HepG2 (cell line): ENCODE results near the gene ACOX3. TPM values are rescaled to one million over a fixed set of nuclear protein-coding genes. Genes with fewer than 3 reads are reported as not detected.

Experiments used
- ELF3 ChIP-seq: IDR thresholded peaks from 2 replicates; pipeline ENCODE4 v1.6.1; 2016; ENCODE audit warnings: missing genetic modification reagents, missing compliant biosample characterization
- HHEX ChIP-seq: IDR thresholded peaks from 2 replicates; pipeline ENCODE4 v1.6.1; 2016; ENCODE audit warnings: control low read depth
- KLF9 ChIP-seq: IDR thresholded peaks from 2 replicates; pipeline ENCODE4 v1.6.1; 2016; ENCODE audit warnings: low read depth
- POLR2AphosphoS5 ChIP-seq: IDR thresholded peaks from 2 replicates; pipeline ENCODE4 v1.6.1; 2012; ENCODE audit warnings: low read depth, low read length
- RFX1 ChIP-seq: fragments of 450-650 bp; IDR thresholded peaks from 2 replicates; pipeline ENCODE4 v1.6.1; 2017
- SMYD3 ChIP-seq: sonication (generic); formaldehyde crosslinking; IDR thresholded peaks from 2 replicates; pipeline ENCODE4 v1.8.1; 2023; ENCODE audit warnings: mild to moderate bottlenecking, missing genetic modification reagents
- TAF1 ChIP-seq: sonication (generic); formaldehyde crosslinking; IDR thresholded peaks from 2 replicates; pipeline ENCODE4 v1.4.0; 2020; ENCODE audit warnings: missing genetic modification reagents
- TBP ChIP-seq: sonication (generic); formaldehyde crosslinking; IDR thresholded peaks from 2 replicates; pipeline ENCODE4 v1.5.0; 2020; ENCODE audit warnings: missing genetic modification reagents
- TCF12 ChIP-seq, 2 experiments: fragments of 450-650 bp in 1 of 2; sonication (generic) in 1 of 2; formaldehyde crosslinking in 1 of 2; IDR thresholded peaks; 2 replicates each; pipeline versions ENCODE4 v1.6.1 to v1.8.0; 2017 to 2022; ENCODE audit warnings: antibody characterized with exemption in 1 of 2, mild to moderate bottlenecking in 1 of 2, missing genetic modification reagents in 1 of 2, moderate library complexity in 1 of 2
- ZNF230 ChIP-seq: sonication (generic); formaldehyde crosslinking; IDR thresholded peaks from 2 replicates; pipeline ENCODE4 v1.4.0; 2020; ENCODE audit warnings: mild to moderate bottlenecking, missing genetic modification reagents
- ZNF549 ChIP-seq: sonication (generic); formaldehyde crosslinking; IDR thresholded peaks from 2 replicates; pipeline ENCODE4 v1.5.0; 2020; ENCODE audit warnings: missing genetic modification reagents
- ZNF713 ChIP-seq: sonication (generic); formaldehyde crosslinking; IDR thresholded peaks from 2 replicates; pipeline ENCODE4 v1.4.0; 2020; ENCODE audit warnings: mild to moderate bottlenecking, missing genetic modification reagents
- ZNF816 ChIP-seq: sonication (generic); formaldehyde crosslinking; IDR thresholded peaks from 2 replicates; pipeline ENCODE4 v1.8.0; 2022; ENCODE audit warnings: missing genetic modification reagents, mild to moderate bottlenecking, borderline replicate concordance
- ZSCAN21 ChIP-seq: sonication (generic); formaldehyde crosslinking; IDR thresholded peaks from 2 replicates; pipeline ENCODE4 v1.8.0; 2022; ENCODE audit warnings: mild to moderate bottlenecking, missing genetic modification reagents, moderate library complexity, borderline replicate concordance
- polyA plus RNA-seq, 8 experiments: library from polyadenylated mRNA; depleted of rRNA in 3 of 8; stranded (reverse) in 7 of 8; unstranded in 1 of 8; fragments of >200 nt; fragmentation: Illumina TruSeq in 4 of 8; extraction: Trizol in 4 of 8; gene quantifications; 2 replicates each; pipeline versions ENCODE4 v1.2.1 to v1.2.3, GENCODE V29; 2011 to 2016; ENCODE audit warnings: low read depth in 4 of 8, missing spikeins in 1 of 8, mixed read lengths in 1 of 8; ENCODE audit not compliant: insufficient read depth in 1 of 8
- total RNA-seq, 5 experiments: library from RNA; depleted of rRNA; stranded (reverse); fragments of >200 nt; fragmentation: Illumina TruSeq; extraction: Trizol; gene quantifications; 2 replicates each; pipeline ENCODE4 v1.2.3, GENCODE V29; 2016; ENCODE audit warnings: low read depth in 1 of 5
- TF ChIP-seq, protein P1 (sequence below): sonication (generic); formaldehyde crosslinking; IDR thresholded peaks from 2 replicates; pipeline ENCODE4 v1.9.0; 2022; ENCODE audit warnings: low read depth, missing genetic modification reagents
- TF ChIP-seq, protein P2 (sequence below): sonication (generic); formaldehyde crosslinking; IDR thresholded peaks from 2 replicates; pipeline ENCODE4 v1.4.0; 2020; ENCODE audit warnings: mild to moderate bottlenecking, low read depth, missing genetic modification reagents
- TF ChIP-seq, protein P3 (sequence below): sonication (generic); formaldehyde crosslinking; IDR thresholded peaks from 2 replicates; pipeline ENCODE4 v1.4.0; 2020; ENCODE audit warnings: missing genetic modification reagents
- TF ChIP-seq, protein P4 (sequence below): sonication (generic); formaldehyde crosslinking; IDR thresholded peaks from 2 replicates; pipeline ENCODE4 v1.4.0; 2020; ENCODE audit warnings: low read depth, mild to moderate bottlenecking, missing genetic modification reagents
- TF ChIP-seq, protein P5 (sequence below): sonication (generic); formaldehyde crosslinking; IDR thresholded peaks from 2 replicates; pipeline ENCODE4 v1.4.0; 2020; ENCODE audit warnings: missing genetic modification reagents

Gene ACOX3
- total and polyA plus RNA-seq, 2 of the 13 experiments (the other 11 are each of a cell fraction or from before 2014, with no cell fraction given), result 4.2 to 17.8 TPM

DNA sequence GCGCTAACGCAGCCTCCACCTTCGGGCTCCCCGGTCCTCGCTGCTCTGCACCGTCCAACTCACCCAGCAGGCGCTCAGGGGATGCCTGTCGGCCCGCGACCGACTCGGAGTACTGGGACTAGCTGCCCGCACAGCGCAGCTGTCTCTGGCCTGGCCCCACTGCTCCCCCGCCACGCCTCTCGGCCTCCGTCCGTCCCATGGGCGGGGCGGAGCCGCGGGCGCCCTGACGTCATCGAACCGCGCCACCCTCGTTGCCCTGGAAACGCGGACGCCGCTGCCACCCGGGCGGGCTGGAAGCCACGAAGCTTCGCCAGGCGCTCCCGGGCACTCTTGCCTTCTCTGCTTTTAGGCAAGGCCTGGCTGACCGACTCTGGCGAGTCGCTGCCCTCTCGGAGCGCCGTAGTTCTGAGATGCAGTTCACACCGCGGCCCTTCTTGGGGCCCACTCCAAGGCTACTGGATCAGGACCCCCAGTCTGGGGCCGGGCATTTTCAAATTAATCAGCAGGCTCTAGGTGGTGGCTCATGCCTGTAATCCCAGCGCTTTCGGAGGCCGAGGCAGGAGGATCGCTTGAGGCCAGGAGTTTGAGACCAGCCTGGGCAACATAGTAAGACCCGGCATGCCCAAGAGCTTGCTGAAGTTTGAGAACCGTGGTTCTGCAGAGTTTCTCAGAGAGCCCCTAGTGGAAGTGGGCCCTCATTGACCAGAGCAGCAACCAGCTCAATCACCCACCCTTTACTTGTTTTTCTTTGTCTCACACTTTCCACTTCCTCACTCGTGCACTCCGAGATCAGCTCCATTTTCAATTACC is 12.0 kb downstream of the ACOX3 start (continued):
- TF ChIP-seq, protein P1, sequence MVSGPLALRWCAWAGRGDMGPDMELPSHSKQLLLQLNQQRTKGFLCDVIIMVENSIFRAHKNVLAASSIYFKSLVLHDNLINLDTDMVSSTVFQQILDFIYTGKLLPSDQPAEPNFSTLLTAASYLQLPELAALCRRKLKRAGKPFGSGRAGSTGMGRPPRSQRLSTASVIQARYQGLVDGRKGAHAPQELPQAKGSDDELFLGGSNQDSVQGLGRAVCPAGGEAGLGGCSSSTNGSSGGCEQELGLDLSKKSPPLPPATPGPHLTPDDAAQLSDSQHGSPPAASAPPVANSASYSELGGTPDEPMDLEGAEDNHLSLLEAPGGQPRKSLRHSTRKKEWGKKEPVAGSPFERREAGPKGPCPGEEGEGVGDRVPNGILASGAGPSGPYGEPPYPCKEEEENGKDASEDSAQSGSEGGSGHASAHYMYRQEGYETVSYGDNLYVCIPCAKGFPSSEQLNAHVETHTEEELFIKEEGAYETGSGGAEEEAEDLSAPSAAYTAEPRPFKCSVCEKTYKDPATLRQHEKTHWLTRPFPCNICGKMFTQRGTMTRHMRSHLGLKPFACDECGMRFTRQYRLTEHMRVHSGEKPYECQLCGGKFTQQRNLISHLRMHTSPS (CRISPR knock-in tag), result no peak
- TF ChIP-seq TAF1 (CRISPR knock-in tag) (peak; percentile 74; the same call in 1 of the 2 replicates), POLR2AphosphoS5 (peak; percentile 53; the same call in 1 of the 2 replicates), KLF9 (CRISPR knock-in tag) (0 out of 2 replicates have a peak, but pooled peaks have one; percentile 36), HHEX (CRISPR knock-in tag) (no peak), RFX1 (peak; percentile 94), ZNF549 (CRISPR knock-in tag) (no peak), ZNF816 (CRISPR knock-in tag) (no peak), ZSCAN21 (peak; percentile 81), SMYD3 (CRISPR knock-in tag) (no peak), ZNF230 (CRISPR knock-in tag) (no peak), ELF3 (CRISPR knock-in tag) (peak; percentile 44; the same call in 1 of the 2 replicates), TCF12 (IDR thresholded peaks at IDR 0.05) (no peak), TCF12 (CRISPR knock-in tag; IDR thresholded peaks at IDR 0.05) (peak; percentile 78), ZNF713 (CRISPR knock-in tag) (no peak), TBP (CRISPR knock-in tag) (no peak)
- TF ChIP-seq, protein P2, sequence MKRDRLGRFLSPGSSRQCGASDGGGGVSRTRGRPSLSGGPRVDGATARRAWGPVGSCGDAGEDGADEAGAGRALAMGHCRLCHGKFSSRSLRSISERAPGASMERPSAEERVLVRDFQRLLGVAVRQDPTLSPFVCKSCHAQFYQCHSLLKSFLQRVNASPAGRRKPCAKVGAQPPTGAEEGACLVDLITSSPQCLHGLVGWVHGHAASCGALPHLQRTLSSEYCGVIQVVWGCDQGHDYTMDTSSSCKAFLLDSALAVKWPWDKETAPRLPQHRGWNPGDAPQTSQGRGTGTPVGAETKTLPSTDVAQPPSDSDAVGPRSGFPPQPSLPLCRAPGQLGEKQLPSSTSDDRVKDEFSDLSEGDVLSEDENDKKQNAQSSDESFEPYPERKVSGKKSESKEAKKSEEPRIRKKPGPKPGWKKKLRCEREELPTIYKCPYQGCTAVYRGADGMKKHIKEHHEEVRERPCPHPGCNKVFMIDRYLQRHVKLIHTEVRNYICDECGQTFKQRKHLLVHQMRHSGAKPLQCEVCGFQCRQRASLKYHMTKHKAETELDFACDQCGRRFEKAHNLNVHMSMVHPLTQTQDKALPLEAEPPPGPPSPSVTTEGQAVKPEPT (CRISPR knock-in tag), result no peak
- TF ChIP-seq, protein P3, sequence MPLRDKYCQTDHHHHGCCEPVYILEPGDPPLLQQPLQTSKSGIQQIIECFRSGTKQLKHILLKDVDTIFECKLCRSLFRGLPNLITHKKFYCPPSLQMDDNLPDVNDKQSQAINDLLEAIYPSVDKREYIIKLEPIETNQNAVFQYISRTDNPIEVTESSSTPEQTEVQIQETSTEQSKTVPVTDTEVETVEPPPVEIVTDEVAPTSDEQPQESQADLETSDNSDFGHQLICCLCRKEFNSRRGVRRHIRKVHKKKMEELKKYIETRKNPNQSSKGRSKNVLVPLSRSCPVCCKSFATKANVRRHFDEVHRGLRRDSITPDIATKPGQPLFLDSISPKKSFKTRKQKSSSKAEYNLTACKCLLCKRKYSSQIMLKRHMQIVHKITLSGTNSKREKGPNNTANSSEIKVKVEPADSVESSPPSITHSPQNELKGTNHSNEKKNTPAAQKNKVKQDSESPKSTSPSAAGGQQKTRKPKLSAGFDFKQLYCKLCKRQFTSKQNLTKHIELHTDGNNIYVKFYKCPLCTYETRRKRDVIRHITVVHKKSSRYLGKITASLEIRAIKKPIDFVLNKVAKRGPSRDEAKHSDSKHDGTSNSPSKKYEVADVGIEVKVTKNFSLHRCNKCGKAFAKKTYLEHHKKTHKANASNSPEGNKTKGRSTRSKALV (CRISPR knock-in tag), result no peak
- TF ChIP-seq, protein P4, sequence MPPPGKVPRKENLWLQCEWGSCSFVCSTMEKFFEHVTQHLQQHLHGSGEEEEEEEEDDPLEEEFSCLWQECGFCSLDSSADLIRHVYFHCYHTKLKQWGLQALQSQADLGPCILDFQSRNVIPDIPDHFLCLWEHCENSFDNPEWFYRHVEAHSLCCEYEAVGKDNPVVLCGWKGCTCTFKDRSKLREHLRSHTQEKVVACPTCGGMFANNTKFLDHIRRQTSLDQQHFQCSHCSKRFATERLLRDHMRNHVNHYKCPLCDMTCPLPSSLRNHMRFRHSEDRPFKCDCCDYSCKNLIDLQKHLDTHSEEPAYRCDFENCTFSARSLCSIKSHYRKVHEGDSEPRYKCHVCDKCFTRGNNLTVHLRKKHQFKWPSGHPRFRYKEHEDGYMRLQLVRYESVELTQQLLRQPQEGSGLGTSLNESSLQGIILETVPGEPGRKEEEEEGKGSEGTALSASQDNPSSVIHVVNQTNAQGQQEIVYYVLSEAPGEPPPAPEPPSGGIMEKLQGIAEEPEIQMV (CRISPR knock-in tag), result no peak
- TF ChIP-seq, protein P5, sequence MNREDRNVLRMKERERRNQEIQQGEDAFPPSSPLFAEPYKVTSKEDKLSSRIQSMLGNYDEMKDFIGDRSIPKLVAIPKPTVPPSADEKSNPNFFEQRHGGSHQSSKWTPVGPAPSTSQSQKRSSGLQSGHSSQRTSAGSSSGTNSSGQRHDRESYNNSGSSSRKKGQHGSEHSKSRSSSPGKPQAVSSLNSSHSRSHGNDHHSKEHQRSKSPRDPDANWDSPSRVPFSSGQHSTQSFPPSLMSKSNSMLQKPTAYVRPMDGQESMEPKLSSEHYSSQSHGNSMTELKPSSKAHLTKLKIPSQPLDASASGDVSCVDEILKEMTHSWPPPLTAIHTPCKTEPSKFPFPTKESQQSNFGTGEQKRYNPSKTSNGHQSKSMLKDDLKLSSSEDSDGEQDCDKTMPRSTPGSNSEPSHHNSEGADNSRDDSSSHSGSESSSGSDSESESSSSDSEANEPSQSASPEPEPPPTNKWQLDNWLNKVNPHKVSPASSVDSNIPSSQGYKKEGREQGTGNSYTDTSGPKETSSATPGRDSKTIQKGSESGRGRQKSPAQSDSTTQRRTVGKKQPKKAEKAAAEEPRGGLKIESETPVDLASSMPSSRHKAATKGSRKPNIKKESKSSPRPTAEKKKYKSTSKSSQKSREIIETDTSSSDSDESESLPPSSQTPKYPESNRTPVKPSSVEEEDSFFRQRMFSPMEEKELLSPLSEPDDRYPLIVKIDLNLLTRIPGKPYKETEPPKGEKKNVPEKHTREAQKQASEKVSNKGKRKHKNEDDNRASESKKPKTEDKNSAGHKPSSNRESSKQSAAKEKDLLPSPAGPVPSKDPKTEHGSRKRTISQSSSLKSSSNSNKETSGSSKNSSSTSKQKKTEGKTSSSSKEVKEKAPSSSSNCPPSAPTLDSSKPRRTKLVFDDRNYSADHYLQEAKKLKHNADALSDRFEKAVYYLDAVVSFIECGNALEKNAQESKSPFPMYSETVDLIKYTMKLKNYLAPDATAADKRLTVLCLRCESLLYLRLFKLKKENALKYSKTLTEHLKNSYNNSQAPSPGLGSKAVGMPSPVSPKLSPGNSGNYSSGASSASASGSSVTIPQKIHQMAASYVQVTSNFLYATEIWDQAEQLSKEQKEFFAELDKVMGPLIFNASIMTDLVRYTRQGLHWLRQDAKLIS, result no peak
